GM12875 (cell line): ENCODE data around the gene C5AR2.
"Not testable (repeated sequence)": the region's sequence is repeated elsewhere in the genome, so short reads cannot be mapped to it uniquely, and the experiment has no call there.

ENCODE experiments used
- H3K4me3 ChIP-seq: one replicate; pipeline ENCODE4 v1.5.1; 2011; ENCODE audit warnings: low read depth, low read length, control low read depth
- TF ChIP-seq, protein P1 (sequence below): IDR thresholded peaks from 2 replicates; pipeline ENCODE4 v1.5.1; 2011; ENCODE audit warnings: low read depth, mild to moderate bottlenecking, control low read depth, inconsistent platforms, low read length, moderate library complexity, borderline replicate concordance; ENCODE audit not compliant: insufficient read depth

The C5AR2 gene

DNA sequence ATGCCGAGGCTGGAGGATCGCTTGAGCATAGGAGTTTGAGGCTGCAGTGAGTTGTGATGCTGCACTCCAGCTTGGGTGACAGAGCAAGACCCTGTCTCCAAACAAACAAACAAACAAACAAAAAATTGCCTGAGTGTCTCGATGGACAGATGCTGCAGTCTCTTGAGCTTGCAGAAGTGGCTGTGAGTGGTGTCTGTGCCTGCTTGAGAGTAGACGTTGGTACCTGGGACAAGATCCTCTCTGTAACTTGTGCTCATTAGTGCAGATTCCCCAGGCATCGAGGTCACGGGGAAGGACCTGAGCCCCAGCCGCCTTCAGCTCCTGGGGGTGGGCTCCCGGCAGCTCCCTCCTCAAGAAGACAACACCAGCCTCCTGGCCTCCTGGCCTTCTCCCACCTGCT is 8.6 kb upstream of the C5AR2 start:
- H3K4me3 ChIP-seq: no peak overlapping the region
- TF ChIP-seq, protein P1, sequence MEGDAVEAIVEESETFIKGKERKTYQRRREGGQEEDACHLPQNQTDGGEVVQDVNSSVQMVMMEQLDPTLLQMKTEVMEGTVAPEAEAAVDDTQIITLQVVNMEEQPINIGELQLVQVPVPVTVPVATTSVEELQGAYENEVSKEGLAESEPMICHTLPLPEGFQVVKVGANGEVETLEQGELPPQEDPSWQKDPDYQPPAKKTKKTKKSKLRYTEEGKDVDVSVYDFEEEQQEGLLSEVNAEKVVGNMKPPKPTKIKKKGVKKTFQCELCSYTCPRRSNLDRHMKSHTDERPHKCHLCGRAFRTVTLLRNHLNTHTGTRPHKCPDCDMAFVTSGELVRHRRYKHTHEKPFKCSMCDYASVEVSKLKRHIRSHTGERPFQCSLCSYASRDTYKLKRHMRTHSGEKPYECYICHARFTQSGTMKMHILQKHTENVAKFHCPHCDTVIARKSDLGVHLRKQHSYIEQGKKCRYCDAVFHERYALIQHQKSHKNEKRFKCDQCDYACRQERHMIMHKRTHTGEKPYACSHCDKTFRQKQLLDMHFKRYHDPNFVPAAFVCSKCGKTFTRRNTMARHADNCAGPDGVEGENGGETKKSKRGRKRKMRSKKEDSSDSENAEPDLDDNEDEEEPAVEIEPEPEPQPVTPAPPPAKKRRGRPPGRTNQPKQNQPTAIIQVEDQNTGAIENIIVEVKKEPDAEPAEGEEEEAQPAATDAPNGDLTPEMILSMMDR: no peak

DNA sequence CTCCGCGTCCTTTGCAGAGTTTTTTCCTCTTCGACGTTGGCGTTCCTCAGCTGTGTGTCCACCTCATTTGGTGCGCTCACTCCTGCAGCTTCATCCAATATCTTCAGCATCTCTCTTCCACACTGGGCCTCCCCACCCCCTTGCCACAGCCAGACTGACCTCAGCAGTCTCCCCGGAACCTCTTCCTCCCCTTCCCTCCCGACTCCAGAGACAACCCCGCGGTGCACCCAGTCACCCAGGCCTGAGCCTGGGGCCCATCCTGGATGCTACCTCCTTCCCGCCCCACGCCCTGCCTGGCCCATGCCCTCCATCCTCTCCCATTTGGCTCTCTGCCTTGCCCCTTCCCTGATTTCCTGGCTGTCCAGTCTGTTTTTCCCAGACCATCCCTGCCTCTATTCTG is 8.1 kb upstream of the C5AR2 start:
- TF ChIP-seq, protein P1: no peak
- H3K4me3 ChIP-seq: no peak overlapping the region

DNA sequence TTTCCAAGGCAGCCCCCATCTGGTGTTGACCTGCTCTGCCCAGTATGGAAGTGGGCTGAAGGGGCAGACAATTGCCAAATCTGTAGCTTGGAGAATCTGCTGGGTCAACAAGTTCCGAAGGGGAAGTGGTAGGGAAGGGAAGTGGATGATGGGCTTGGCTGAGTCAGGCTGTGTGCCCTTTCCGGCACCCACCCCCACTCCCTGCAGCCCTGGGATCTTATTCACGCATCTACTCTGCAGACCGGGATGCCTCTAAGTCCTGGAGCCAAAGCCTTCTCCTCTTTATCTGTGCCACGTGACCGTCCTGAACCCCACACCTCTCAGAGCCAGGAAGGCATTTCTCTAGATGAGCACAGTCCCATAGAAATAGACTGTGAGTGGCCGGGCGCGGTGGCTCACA is 7.5 kb upstream of the C5AR2 start:
- H3K4me3 ChIP-seq: no peak overlapping the region
- TF ChIP-seq, protein P1: no peak

DNA sequence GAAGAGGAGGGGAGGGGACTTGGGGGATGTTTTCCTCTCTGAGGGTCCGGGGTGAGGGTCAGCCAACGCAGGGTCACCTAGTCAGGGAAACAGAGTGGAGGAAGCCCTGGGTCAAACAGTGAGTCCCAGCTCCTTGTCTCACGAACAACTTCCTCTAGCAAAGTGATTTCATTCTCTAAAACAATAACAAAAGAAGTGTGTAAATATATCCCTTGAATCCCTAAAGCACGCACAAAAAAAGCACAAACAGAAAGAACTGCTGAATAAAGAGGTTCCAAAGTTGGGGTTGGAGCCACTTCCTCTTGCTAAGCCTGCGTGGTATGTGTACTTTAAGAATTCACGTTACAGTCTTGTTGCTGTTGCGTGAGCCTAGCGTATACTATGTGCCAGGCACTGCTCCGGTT is 1.5 kb upstream of the C5AR2 start:
- TF ChIP-seq, protein P1: no peak

DNA sequence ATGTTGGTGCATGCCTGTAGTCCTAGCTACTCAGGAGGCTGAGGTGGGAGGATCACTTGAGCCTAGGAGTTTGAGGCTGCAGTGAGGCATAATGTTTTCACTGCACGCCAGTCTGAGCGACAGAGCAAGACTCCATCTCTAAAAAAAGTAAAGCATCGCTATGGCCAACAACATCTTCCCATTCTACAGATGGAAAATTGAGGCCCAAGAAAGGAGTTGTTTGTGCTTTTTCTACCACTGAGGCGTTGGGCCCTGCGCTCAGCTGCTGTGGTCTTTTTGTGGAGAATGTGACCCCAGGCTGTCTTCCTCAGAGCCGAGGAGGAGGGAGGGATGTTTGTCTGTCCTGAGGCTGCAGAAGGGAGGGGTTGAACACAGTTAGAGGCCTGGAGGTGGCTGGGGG is 485 bp upstream of the C5AR2 start:
- no peak overlapping the region for H3K4me3 ChIP-seq
- TF ChIP-seq, protein P1: no peak

More for the DNA sequence above, 1.5 kb upstream of the C5AR2 start:
- H3K4me3 ChIP-seq: no peak overlapping the region

DNA sequence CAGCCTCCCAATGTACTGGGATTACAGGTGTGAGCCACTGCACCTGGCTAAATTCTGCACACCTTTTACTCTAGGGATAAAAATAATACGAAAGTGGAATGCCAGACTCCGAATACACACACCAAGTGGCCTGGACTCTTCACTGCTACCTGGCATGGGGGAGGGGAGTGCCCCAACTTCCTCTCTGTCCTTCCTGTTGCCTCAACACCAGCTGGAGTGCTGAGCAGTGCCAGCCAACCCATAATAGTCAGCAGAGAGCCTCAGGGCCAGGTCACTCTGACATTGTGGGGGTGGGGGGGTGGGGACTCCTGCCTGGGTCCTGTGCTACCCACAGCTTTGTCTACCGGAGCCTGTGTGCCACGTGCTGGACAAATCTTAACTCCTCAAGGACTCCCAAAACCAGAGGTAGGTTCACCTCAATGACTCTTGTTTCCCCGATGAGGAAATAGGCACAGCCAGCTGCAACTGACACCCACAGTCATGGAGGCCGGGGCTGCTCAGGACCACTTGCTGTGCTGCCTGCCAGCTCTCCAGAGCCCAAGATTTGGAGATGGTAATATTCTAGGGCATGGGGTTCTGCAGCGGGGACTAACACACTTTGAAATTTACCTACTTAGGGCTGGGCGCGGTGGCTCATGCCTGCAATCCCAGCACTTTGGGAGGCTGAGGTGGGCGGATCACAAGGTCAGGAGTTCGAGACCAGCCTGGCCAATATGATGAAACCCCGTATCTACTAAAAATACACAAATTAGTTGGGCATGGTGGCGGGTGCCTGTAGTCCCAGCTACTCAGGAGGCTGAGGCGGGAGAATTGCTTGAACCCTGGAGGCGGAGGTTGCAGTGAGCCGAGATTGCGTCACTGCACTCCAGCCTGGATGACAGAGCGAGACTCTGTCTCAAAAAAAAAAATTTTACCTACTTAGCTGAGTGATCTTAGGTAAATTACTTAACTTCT is 5.1 kb downstream of the C5AR2 start:
- H3K4me3 ChIP-seq: not testable (repeated sequence)

DNA sequence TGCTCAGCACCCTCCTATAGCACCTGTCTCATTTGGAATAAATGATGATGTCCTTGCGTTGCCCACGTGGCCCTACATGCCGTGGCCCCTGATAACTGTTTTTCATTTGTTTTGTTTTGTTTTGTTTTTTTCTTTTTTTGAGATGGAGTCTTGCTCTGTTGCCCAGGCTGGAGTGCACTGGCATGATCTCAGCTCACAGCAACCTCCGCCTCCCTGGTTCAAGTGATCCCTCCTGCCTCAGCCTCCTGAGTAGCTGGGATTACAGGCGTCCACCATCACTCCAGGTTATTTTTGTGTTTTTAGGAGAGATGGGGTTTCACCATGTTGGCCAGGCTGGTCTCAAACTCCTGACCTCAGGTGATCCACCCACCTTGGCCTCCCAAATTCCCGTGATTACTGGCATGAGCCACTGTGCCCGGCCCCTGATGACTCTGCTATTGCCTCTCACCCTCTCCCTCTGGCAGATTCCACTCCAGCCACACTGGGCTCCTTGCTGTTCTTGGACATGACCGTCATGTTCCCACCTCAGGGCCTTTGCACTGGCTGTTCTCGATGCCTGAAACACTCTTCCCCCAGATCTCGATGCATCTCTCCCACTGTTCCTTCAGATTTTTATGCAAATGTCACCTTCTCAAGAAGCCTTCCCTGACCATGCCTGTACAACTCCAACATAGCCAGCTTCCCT is 7.4 kb downstream of the C5AR2 start:
- no peak overlapping the region for H3K4me3 ChIP-seq
- TF ChIP-seq, protein P1: no peak
